ENCODE results near the gene PON3.

PON3 gene

GRCh38 chr7:95396136-95397032 lies at the start of gene PON3:
TSS of gene PON3 (minus strand) at chr7:95396375. CDS start at chr7:95396350, 25 bp downstream.
- peak in 3 of 6 experiments; percentile 30 to 36 (median 31) for DNase-seq

DNA sequence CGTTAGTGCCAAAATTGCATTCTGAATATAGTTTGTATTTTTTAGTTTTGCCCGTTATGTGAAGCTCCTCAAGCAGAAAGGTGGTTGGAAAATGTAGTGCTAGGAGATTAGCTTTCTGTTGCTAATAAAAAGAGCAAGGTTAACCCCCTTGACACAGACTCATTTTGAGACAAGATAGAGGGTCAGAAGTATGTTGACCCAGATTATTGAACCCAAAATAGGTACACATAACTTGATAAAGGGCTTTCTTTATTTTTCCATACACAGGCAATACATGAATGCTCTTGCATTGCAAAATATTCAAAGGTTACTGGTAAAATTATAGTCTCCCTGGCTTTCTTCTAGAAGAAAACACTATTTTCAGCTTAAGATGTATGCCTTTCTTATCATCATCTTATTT lies 48.6 kb upstream of the PON3 start:
- no peak for DNase-seq

- DNase-seq: no peak
Observed at GRCh38 chr7:95441042-95441823, 45.1 kb upstream of the PON3 start.

DNA sequence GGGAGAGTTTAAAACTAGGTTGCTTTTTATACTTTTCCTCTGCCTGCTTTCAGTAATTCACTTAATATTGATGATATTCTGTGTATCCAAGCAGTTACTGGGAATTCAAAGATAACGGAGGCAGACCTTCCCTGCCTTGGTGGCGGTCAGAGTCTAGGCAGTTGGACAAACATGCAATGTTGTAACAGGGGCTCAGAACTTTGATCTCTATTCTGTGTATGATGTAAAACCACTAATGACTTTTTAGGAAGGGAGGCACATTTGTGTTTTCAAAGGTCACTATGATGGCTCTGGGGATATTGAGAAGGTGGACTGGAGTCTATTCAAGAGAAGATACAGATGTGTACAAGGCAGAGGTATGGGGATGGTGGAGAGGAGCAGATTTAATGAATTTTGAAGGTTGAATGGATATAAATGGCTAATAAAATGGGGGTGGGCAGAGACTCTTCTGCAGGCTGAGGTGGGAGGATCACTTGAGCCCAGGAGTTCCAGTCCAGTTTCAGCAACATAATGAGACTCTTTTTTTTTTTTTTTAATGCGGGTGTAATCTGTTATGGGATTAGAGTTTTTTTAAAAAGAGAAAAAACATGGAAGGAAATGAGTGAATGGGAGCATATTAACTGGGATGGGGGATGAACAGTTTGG lies 44.3 kb upstream of the PON3 start:
- no peak for DNase-seq

DNA sequence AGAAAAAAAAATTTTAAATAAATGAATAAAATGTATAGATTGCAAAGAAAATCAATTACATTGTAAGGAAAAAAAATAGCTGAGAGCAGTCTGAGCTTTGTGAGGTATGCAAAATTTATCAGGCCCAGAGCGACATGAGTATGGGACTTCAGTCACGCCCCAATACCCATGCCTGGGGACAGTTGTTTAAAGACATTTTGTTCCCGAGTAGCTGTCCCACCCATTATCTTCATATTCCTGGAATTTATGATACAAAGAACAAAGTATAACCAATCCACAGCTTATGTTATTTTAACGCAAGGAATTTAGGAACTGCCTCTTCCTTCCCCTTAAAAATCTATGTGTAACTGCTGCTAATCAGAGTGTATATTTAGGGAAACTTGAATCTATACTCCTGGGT lies 40.2 kb upstream of the PON3 start:
- DNase-seq: no peak

DNA sequence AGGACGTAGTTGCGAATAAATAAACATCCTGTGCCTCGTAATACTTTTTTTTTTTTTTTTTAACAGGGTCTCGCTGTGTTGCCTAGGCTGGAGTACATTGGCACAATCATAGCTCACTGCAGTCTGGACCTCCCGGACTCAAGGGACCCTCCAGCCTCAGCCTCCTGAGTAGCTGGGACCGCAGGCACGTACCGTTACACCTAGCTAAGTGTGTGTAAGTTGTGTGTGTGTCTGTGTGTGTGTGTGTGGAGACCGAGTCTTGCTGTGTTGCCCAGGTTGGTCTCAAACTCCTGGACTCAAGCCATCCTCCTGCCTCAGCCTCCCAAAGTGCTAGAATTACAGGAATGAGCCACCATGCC lies 39.2 kb upstream of the PON3 start:
- no peak for DNase-seq

DNA sequence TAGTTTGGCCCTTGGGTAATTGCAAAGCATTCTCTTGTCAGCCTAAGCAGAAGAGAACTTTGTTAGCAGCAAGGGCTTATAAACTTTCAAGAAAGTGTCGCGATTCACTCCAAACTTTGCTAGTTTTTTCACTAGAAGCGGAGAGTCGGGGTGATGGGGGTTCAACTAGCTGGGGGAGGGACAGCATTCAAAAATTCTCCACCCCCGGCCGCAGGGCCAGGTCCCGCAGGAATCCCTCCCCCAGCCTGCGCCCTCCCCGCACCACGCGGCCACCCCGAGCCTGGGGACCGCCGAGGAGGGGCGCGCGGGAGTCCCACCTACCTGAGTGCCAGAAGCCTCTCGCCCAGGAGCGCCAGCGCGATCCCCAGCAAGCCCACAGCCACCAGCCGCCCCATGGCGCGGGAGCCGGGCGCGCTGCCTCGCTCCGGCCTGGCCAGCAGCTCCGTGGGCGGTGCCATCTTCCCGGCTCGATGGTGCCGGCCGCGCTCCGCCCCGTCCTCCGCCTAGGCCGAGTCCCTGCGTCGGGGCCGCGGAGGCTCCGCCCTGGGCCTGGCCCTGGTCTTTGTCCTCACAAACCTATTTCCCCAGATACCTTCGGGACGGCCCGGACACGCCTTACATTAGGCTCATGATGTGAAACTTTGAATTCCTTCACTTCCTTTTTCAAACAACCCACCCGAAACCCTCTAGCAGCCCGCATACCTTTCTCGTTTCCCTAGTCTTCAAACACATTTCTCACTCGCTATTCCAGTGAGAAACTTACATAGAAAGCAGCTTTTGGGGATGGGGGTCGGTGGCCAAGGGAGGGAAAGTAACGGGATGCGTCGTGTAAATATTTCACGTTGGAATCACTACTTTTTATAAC lies 38.6 kb upstream of the PON3 start, which contains the start of gene PON2:
Gene PON2 (minus strand): TSS at position 472 of the 865 bp plus-strand sequence. CDS start 77 bp downstream, at position 395.
- peak in 5 of 6 experiments; percentile 9 to 75 (median 27) for DNase-seq

- DNase-seq: no peak
Observed at GRCh38 chr7:95433952-95434556, 37.9 kb upstream of the PON3 start.

DNA sequence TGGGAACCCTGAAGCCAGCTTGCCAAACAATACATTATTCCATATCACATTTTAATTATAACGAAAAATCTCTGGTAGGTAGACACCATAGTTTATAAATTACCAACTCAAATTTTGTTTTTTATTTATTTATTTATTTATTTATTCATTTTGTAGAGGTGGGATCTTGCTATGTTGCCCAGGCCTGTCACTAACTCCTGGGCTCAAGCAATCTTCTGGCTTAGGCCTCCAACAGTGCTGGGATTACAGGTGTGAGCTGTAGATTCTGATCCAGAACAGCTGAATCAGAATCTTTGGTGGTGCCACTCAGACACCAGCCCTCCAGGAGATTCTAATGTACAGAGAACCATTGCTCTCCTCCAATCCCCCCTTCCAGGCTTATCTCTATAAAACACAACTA lies 37.0 kb upstream of the PON3 start:
- DNase-seq: no peak

DNA sequence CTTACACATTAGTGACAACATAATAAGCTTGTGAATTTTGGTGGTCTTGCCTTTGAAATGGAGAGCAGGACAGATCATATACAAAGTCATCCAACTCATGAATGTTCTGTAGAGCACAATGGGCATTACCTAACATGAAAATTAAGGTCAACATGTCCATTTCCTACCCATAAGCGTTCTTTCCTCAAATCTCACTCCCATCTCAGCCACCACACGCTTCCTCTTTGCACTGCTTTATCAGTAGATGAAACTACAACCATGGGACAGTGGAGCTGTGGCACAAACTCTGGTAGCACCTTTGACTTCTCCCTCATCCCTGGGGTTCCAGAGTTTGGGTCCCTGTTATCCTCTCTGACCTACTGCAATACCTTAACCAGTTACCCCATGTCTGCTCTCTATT lies 36.4 kb upstream of the PON3 start:
- DNase-seq: no peak

- no peak for DNase-seq
Observed at GRCh38 chr7:95430864-95431263, 34.7 kb upstream of the PON3 start.

DNA sequence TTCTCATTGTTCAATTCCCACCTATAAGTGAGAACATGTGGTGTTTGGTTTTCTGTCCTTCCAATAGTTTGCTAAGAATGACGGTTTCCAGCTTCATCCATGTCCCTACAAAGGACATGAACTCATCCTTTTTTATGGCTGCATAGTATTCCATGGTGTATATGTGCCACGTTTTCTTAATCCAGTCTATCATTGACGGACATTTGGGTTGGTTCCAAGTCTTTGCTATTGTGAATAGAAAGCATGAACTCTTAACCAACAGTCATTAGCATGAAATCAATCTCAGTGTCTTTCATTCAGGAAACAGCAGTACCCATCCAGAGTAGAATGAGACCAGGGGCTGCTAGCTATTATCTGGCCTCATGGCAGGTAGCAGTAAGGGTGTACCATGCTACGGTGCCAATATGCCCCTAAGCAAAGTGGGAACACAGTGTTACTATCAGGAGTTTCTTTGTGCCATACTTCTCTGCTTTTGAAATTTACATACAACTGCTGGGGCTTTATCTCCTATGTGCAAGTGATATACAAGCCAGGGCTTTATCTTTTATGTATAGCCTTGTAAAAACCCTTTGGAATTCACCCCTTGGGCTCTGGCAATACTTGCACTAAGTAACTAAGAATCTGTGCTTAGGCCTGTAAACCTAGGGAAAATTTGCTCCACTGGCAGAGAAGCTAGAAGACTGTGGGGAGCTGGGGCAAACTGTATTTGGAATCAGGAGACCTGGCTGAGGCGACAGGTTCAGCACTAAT lies 33.2 kb upstream of the PON3 start:
- DNase-seq: no peak

DNA sequence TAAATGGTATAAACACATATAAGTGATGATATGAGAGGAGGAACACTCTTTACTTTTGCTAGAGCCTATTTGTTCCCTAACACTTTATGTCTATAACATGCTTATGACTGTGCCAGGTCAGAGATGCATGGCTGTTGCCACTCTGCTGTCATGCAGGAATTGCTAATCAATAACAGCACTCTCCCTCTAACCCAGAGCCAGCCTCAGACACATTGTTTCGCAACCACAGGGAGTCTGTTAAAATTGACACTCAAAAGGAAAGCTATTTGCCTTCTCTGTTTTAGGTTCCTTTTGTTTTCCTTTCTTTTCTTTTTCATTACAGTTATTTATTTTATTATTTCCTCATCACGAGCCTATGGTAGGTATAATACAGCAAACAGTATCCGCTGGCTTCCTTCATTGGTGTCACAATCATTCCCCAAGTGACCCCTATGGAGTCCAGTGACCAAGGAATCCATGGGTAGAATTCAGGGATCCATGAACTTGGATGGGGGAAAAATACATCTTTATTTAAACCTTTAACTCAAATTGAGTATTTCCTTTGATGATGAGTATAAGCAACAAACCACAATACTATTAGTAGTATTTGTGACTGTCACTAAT lies 31.8 kb upstream of the PON3 start:
- no peak for DNase-seq

DNA sequence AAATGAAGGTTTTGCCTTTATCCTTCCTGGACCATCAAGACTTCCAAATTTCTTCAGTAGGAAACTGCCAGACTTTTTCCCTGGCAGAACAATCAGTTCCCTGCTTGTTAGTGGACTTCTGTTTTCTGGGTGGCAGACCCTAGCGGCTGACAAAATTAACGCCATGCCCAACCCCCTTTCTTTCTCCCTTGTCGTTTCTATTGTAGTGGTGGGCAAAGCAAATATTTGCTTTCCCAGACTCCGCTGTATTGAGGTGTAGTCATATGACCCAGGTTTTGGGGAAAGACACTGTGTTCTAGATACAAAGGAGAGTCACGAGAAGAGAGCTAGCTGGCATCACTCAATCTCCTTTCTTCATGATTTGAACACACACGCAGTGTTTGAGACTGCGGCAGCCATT lies 31.0 kb upstream of the PON3 start:
- no peak for DNase-seq

GRCh38 chr7:95425694-95426093 lies 29.5 kb upstream of the PON3 start:
- DNase-seq: no peak

GRCh38 chr7:95424716-95425115 lies 28.5 kb upstream of the PON3 start:
- DNase-seq: no peak

- DNase-seq: no peak
Observed at GRCh38 chr7:95421847-95422444, 25.8 kb upstream of the PON3 start.

DNA sequence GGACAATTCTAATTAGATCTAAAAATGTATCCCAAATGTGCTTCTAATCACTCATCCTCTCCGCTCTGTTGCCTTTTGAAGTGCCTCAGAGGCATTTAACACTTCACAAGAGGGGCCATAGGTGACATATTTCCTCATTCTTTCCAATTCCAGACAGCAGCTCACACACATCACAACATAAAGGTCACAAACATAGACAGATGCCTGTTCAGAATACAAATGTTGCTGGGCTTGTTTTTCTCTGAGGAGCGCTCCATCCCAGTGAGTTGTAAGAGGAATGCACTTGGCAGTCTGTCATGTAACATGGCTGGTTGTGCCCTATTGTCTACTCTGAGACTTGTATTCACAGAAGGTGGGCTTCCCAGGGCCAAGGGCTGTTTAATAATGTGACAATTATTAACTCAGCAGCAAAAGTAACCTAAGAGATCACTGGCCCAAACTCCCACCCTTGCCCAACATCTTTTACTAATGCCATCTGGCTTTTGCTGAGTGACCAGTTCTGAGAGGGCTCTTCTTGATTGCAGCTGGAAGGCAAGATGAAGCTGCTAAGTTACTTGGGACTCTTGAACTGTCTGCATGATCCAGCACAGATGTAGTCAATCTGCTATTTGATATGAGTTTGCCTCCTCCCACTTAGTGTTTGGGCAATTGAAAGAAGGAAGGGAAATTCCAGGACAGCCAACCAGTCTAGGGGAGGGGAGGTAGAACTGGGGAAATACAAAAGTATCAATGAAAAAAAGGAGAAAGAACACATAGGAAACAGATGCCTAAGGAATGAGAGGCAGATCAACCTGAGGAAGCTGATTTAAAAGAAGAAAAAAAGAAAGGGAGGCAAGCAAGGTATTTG lies 25.0 kb upstream of the PON3 start:
- no peak for DNase-seq

- DNase-seq: no peak
Observed at GRCh38 chr7:95412075-95412474, 15.9 kb upstream of the PON3 start.

All from stimulated activated naive CD4-positive, alpha-beta T cell (primary cell).